Body of pancreas (tissue), 4 donors: ENCODE data around the gene SYNE2. TPM values are rescaled to one million over a fixed set of nuclear protein-coding genes. Genes with fewer than 3 reads are reported as not detected.

Experiments used
- ATAC-seq: fragments of 150-250 bp; one replicate; pipeline ENCODE4 v1.9.1; 2016
- DNase-seq, 4 donors: peaks; one replicate each; pipeline ENCODE4 v3.0.0-alpha.2; 2019
- H3K27ac ChIP-seq, 4 donors: fragments of 200-600 bp; sonication (generic); 1 replicate in 3 of 4; 2 replicates in 1 of 4; pipeline versions ENCODE4 v1.5.1 to v1.6.1; 2016 to 2019; ENCODE audit warnings: mild to moderate bottlenecking in 1 of 4, mixed read lengths in 1 of 4, moderate library complexity in 1 of 4
- H3K27me3 ChIP-seq, 2 donors: fragments of 200-600 bp; sonication (generic); one replicate each; pipeline ENCODE4 v1.6.0; 2016; ENCODE audit warnings: mild to moderate bottlenecking in 1 of 2
- H3K36me3 ChIP-seq, 2 donors: fragments of 200-600 bp; sonication (generic); replicated peaks in 1 of 2; 2 replicates each; pipeline ENCODE4 v1.5.1; 2016; ENCODE audit warnings: low read depth in 2 of 2; ENCODE audit not compliant: insufficient read depth in 1 of 2
- H3K4me1 ChIP-seq: fragments of 200-600 bp; sonication (generic); one replicate; pipeline ENCODE4 v1.6.0; 2016
- H3K4me3 ChIP-seq, 2 donors: fragments of 200-600 bp; sonication (generic); 1 replicate in 1 of 2; 2 replicates in 1 of 2; pipeline ENCODE4 v1.5.1; 2016 to 2019
- H3K9me3 ChIP-seq, 3 donors: fragments of 200-600 bp; sonication (generic); 1 replicate in 2 of 3; 2 replicates in 1 of 3; pipeline ENCODE4 v1.5.1; 2016
- CTCF ChIP-seq, 7 experiments: fragments of 450-650 bp in 4 of 7; fragments of 200-600 bp in 3 of 7; sonication (generic) in 3 of 7; IDR thresholded peaks; one replicate each; pipeline ENCODE4 v1.5.1; 2016 to 2019; ENCODE audit warnings: antibody characterized with exemption in 7 of 7
- POLR2A ChIP-seq, 3 donors: fragments of 450-650 bp; IDR thresholded peaks; one replicate each; pipeline ENCODE4 v1.6.1; 2016; ENCODE audit warnings: antibody characterized with exemption in 3 of 3, mild to moderate bottlenecking in 2 of 3
- WGBS, 2 donors: methylation state at CpG; one replicate each; pipeline ENCODE4 v1.1.5; 2017; 5-methylcytosine and 5-hydroxymethylcytosine counted together
- intact Hi-C: fragments of 100-400 bp; cut with DNase I; formaldehyde crosslinking; loops from one replicate; pipeline ENCODE4 v1.15.1; 2023
- total RNA-seq, 2 donors: library from RNA; depleted of rRNA; stranded (reverse); fragments of >200 nt; gene quantifications; one replicate each; pipeline ENCODE4 v1.1.0, GENCODE V29; 2016

SYNE2 gene
- total RNA-seq, 2 donors from 2014 or later = 163 to 240 TPM

DNA sequence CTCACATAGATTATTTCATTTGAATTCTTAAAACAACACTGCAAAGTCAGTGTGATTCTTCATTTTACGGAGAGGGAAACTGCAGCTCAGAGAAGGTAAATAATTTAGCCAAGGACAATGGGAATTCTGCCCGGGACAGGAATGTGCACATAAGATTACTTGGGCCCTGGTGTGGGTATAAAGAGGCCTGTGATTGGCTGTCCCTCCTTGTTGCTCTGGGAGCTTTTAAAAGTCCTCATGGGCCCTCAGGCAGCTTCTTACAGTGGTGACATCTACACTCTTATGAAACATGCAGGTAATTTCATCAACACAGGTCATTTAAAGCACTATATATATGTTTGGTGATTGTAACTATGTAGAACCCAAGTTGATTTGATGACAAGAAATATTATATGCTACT lies 341.0 kb downstream of the SYNE2 start:
- peaks cover 95% of the 10 kb centered on the region for H3K4me1 ChIP-seq
- no peak for TF ChIP-seq POLR2A (IDR thresholded peaks at IDR 0.05)
- H3K36me3 ChIP-seq = no peaks in the 10 kb centered on the region
- peak; percentile 81 for ATAC-seq
- 15 to 28% methylated on average over 2 of the region's 2 CpGs for WGBS, 2 donors
- DNase-seq = peak; percentile 69 to 85 (median 78)
- H3K27ac ChIP-seq = peak overlapping the region; percentile 45 to 69 (median 62)
- intact Hi-C loops = no loop called here
- H3K4me3 ChIP-seq = no peak overlapping the region
- H3K27me3 ChIP-seq = no peaks in the 10 kb centered on the region
- no peaks in the 10 kb centered on the region for H3K9me3 ChIP-seq

DNA sequence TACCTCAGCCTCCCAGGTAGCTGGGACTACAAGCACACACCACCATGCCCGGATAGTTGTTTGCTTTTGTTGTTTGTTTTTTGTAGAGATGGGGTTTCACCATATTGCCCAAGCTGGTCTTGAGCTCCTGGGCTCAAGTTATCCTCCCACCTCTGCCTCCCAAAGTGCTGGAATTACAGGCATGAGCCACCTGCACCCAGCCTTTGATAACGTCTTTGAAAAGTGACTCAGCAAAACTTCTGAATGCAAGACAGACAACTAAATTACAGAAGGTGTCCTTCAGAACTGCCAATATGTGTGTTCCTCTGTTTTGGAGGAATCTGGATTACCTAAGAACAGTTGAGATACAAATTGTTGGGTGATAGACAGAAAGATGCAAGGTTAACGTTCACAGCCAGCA lies 341.6 kb downstream of the SYNE2 start:
- WGBS, 2 donors = 24 to 26% methylated on average over 3 of the region's 3 CpGs
- TF ChIP-seq CTCF (IDR thresholded peaks at IDR 0.05) = no peak
- TF ChIP-seq POLR2A (IDR thresholded peaks at IDR 0.05) = no peak
- no peaks in the 10 kb centered on the region for H3K36me3 ChIP-seq
- ATAC-seq (no peak), DNase-seq (no peak)
- H3K27me3 ChIP-seq = no peaks in the 10 kb centered on the region
- no peak overlapping the region for H3K4me3 ChIP-seq
- H3K27ac ChIP-seq = peak overlapping the region; percentile 45 to 69 (median 62)
- H3K9me3 ChIP-seq = no peaks in the 10 kb centered on the region
- intact Hi-C loops = no loop called here
- peaks cover 95% of the 10 kb centered on the region for H3K4me1 ChIP-seq

GRCh38 chr14:64195199-64195598 lies 342.4 kb downstream of the SYNE2 start:
- Histone ChIP-seq H3K27ac (peak overlapping the region; percentile 55 to 69 (median 66)), H3K36me3 (no peaks in the 10 kb centered on the region), H3K9me3 (no peaks in the 10 kb centered on the region), H3K4me1 (peaks cover 94% of the 10 kb centered on the region), H3K27me3 (no peaks in the 10 kb centered on the region), H3K4me3 (no peak overlapping the region)
- no peak for DNase-seq
- WGBS, 2 donors = 4 to 6% methylated on average over 2 of the region's 2 CpGs
- no peak for ATAC-seq
- TF ChIP-seq CTCF (IDR thresholded peaks at IDR 0.05) = no peak
- no peak for TF ChIP-seq POLR2A (IDR thresholded peaks at IDR 0.05)
- intact Hi-C loops = no loop called here

GRCh38 chr14:64196056-64196455 lies 343.3 kb downstream of the SYNE2 start:
- Histone ChIP-seq H3K9me3 (no peaks in the 10 kb centered on the region), H3K36me3 (no peaks in the 10 kb centered on the region), H3K4me1 (peaks cover 97% of the 10 kb centered on the region), H3K4me3 (no peak overlapping the region), H3K27ac (peak overlapping the region; percentile 55 to 69 (median 66)), H3K27me3 (no peaks in the 10 kb centered on the region)
- ATAC-seq (no peak), DNase-seq (no peak)
- no peak for TF ChIP-seq CTCF (IDR thresholded peaks at IDR 0.05)
- TF ChIP-seq POLR2A (IDR thresholded peaks at IDR 0.05) = no peak
- intact Hi-C loops = no loop called here
- WGBS, 2 donors = 34 to 44% methylated on average over 5 of the region's 5 CpGs

DNA sequence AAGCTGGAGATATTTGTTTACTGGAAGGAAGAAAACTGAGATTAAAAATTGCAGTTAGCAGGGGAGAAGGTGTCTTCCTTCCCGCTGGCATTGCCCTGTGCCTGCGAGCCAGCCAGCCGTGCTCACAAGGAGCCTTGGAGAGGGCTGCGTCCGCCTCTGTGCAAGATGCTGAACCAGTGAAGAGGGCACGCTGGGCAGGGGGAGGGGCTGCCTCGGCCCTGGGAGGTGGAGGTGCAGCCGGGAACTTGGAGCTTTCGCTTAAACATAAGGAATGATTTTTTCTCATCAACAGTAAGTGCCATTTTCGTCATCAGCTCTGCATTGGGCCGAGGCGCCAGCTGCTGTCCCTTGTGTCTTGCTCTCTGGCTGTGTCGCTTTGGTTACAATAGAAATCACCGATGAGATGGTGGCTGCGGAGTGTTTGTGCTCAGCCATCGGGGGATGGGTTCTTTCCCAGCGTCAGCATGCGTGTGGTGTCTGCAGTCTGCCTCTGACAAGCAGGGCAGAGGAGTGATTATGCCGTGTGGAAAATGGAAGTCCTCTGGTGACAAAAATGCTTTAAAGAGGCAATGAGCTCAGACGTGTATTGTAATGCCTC lies 344.1 kb downstream of the SYNE2 start:
- DNase-seq (peak; percentile 49 to 76 (median 58)), ATAC-seq (peak; percentile 31)
- Histone ChIP-seq H3K36me3 (no peaks in the 10 kb centered on the region), H3K9me3 (no peaks in the 10 kb centered on the region), H3K27me3 (no peaks in the 10 kb centered on the region), H3K27ac (peak overlapping the region; percentile 55 to 69 (median 64)), H3K4me3 (no peak overlapping the region), H3K4me1 (peaks cover 97% of the 10 kb centered on the region)
- WGBS, 2 donors = 12 to 14% methylated on average over 10 to 20 of the region's 20 CpGs
- TF ChIP-seq POLR2A (IDR thresholded peaks at IDR 0.05) = peak in 2 of 3 donors; percentile 25 to 26
- no peak for TF ChIP-seq CTCF (IDR thresholded peaks at IDR 0.05)
- intact Hi-C loops = no loop called here
